ENCODE measurements around the gene PACSIN1.
A peak's percentile ranks its signal among the peaks of the same experiment; 100 is the strongest.

PACSIN1 gene

DNA sequence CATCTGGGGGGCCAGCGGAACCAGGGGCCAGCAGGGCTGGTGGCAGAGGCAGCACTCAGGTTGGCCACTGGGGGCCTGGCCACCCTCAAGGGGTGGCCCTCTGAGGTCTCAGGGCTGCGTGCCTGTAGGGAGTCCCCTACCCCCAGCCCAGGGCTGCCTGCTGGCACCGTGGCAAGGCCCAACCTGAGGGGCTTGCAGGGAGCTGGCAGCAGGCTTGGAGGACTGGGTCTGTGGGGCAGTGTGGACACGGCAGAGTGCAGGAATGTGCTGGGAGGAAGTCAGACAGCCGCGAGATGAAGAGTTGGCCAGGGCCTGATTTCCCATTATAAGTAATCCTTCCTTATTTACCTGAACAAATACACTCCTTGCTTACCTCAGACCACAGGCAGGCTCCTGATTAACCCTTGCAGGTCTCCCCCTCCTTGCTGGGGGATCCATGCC lies 90.2 kb downstream of the PACSIN1 start, which contains the start of gene SPDEF:
SPDEF (minus strand) TSS at position 299 of the 441 bp plus-strand sequence. CDS start 11,874 bp downstream, outside the sequence.
- DNase-seq (ENCODE audit: low read depth in 2 of 2), result no peak
- H3K4me3 ChIP-seq (replicated peaks in 1 of 2; ENCODE audit: low read depth in 2 of 2, low read length in 2 of 2), result no peak within 1 kb of the TSS
- TF ChIP-seq, protein P1, sequence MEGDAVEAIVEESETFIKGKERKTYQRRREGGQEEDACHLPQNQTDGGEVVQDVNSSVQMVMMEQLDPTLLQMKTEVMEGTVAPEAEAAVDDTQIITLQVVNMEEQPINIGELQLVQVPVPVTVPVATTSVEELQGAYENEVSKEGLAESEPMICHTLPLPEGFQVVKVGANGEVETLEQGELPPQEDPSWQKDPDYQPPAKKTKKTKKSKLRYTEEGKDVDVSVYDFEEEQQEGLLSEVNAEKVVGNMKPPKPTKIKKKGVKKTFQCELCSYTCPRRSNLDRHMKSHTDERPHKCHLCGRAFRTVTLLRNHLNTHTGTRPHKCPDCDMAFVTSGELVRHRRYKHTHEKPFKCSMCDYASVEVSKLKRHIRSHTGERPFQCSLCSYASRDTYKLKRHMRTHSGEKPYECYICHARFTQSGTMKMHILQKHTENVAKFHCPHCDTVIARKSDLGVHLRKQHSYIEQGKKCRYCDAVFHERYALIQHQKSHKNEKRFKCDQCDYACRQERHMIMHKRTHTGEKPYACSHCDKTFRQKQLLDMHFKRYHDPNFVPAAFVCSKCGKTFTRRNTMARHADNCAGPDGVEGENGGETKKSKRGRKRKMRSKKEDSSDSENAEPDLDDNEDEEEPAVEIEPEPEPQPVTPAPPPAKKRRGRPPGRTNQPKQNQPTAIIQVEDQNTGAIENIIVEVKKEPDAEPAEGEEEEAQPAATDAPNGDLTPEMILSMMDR (IDR thresholded peaks at IDR 0.05; ENCODE audit: low read depth, low read length), result no peak

DNA sequence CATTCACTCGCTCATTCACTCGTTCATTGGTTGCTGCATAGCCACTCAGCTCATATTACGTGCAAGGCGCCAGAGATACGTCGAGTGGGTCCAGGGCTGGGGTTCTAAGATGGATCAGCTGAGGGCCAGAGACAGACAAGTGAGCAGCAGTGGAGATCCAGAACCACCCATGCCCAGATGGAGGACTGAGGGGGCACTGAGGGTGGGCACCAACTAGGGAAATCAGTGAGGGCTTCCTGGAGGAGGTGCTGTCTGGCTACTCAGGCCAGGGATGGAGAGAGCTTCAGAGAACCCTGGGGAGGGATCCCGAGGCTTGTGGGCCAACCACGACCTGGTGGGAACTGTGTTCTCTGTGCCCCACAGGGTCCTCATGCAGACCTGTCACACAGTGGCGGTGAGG lies 90.6 kb downstream of the PACSIN1 start:
- no peak overlapping the region for H3K4me3 ChIP-seq (replicated peaks in 1 of 2; ENCODE audit: low read depth in 2 of 2, low read length in 2 of 2)
- no peak for DNase-seq (ENCODE audit: low read depth in 2 of 2)
- TF ChIP-seq, protein P1 (IDR thresholded peaks at IDR 0.05; ENCODE audit: low read depth, low read length), result no peak

DNA sequence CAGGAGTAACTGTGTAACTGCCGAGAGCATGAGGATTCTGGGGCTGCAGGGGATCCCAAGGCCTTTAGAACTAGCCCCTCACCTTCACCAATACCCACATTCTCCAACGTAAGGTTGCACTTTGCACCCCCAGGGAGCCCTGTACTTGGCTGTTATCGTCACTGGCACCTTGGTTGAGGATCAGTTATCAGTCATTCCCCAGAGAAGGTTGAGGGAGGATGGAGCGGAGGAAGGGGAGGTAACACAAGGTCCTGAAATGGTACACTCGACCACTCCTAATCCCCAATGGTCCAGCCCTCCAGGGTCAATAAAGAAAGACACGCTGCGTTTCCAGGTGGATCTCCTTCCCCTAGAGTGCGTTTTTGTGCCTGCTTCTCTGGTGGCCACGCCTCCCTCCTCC lies 91.4 kb downstream of the PACSIN1 start:
- no peak overlapping the region for H3K4me3 ChIP-seq (replicated peaks in 1 of 2; ENCODE audit: low read depth in 2 of 2, low read length in 2 of 2)
- DNase-seq (ENCODE audit: low read depth in 2 of 2), result no peak
- TF ChIP-seq, protein P1 (IDR thresholded peaks at IDR 0.05; ENCODE audit: low read depth, low read length), result no peak

DNA sequence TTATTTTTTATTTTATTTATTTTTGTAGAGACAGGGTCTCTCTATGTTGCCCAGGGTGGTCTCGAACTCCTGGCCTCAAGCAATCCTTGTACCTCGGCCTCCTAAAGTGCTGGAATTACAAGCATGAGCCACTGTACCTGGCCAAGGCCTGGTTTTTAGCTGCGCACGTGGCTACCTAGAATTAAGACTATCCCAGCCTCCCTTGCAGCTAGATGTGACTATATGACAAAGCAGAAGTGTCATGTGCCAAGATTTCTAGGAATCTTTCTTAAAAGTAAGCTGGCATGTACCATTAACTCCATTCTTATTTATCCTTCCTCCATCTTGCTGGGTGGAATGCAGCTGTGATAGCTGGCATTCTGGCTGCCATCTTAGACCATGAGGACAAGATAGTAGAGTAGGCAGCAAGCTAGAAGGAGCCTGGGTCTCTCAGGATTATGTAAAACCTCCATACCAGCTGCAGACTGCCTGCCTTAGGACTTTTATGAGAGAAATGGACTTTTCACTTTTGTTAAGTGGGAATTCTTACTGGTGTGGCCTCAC lies 92.4 kb downstream of the PACSIN1 start:
- H3K4me3 ChIP-seq (replicated peaks in 1 of 2; ENCODE audit: low read depth in 2 of 2, low read length in 2 of 2), result no peak overlapping the region
- TF ChIP-seq, protein P1 (IDR thresholded peaks at IDR 0.05; ENCODE audit: low read depth, low read length), result no peak
- no peak for DNase-seq (ENCODE audit: low read depth in 2 of 2)

DNA sequence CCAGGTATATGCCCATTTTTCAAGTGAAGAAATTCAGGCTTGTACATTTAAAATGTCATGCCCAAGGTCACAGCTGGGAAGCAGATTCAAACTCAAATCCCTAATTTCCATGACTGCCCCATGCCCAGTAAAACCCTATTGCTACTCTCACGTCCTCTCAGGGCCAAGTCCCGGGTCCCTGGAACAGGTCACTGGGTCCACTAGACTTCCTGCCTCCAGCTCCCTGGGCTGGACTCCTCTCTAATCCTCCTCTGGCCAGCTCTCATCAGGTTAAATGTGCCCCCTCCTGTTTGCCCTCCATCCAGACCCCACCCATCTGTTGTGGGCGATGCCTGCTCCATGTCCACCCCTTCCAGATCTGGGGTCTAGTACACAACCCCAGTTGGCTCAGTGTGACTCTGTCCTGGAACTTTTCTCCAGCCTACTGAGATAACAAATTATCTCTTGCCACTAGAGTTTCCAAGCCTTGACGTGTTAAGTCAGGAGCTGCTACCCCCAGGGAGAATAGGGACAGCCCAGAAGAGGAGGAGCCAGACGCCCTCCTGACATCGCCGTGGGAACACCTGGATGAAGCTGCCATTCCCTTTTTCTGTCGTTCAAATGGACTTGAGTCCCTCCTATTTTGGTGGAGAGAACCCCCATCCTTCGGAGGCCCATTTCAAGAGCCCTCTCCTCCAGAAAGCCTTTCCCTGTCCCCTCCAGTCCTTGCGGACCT lies 93.9 kb downstream of the PACSIN1 start:
- DNase-seq (ENCODE audit: low read depth in 2 of 2), result no peak
- TF ChIP-seq, protein P1 (IDR thresholded peaks at IDR 0.05; ENCODE audit: low read depth, low read length), result no peak
- H3K4me3 ChIP-seq (replicated peaks in 1 of 2; ENCODE audit: low read depth in 2 of 2, low read length in 2 of 2), result no peak overlapping the region

DNA sequence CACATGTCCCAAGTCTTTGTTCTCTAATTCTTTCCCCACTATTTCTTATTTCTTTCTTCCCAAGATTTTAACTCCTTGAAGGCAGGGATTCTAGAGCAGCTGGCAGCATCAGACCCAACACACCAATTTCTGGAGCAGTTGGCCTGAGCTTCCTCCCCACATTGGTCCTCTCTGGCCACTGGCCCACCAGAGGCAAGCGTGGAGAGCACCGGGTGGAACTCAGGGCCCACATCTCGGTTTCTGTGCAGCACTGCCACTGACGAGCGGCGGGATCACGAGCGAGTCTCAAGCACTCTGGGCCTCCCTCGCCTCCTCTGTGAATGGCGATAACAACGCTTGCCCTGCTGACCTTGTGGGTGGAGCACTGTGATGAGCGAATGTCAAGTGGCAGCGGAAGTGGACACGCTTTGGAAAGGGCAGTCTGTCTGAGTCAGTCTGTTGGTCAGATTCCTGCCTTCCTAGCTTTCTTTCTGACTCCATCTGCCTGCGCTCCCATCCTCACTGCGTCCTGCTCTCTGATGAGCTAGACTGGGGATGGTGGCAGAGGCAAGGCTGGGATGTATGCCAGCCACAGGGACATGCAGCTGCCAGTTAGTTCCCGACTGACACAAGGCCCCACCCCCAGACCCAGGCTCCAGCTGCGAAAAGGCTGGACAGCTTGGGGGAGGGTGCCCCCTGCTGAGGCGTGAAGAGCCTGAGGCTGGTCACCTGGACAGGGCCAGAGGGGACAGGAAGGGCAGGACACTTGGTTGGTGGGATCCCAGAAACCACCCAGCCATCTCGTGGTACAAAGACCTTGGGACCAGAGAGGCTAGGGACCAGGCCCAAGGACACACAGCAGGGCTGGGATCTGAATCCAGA lies 94.7 kb downstream of the PACSIN1 start:
- TF ChIP-seq, protein P1 (IDR thresholded peaks at IDR 0.05; ENCODE audit: low read depth, low read length), result no peak
- DNase-seq (ENCODE audit: low read depth in 2 of 2), result peak; percentile 48 to 52
- H3K4me3 ChIP-seq (replicated peaks in 1 of 2; ENCODE audit: low read depth in 2 of 2, low read length in 2 of 2), result no peak overlapping the region
